IPS DF 6.9 (cell line): ENCODE data around the gene WBP2.
"Not testable (repeated sequence)": the region's sequence is repeated elsewhere in the genome, so short reads cannot be mapped to it uniquely, and the experiment has no call there.

Experiments
- DNase-seq: peaks from one replicate; pipeline ENCODE4 v3.0.0-alpha.2; 2013; ENCODE audit warnings: low read depth, low spot score
- H3K27ac ChIP-seq: one replicate; pipeline ENCODE4 v1.5.1; 2013; ENCODE audit warnings: low read length, control low read depth
- H3K27me3 ChIP-seq: 2 replicates; pipeline ENCODE4 v1.6.1; 2013; ENCODE audit warnings: mild to moderate bottlenecking, low read length; ENCODE audit not compliant: control insufficient read depth, insufficient read depth
- H3K36me3 ChIP-seq: 2 replicates; pipeline ENCODE4 v1.6.1; 2013; ENCODE audit warnings: low read length; ENCODE audit not compliant: control insufficient read depth, insufficient read depth
- H3K4me1 ChIP-seq: 2 replicates; pipeline ENCODE4 v1.6.1; 2013; ENCODE audit warnings: low read length; ENCODE audit not compliant: control insufficient read depth, insufficient read depth
- H3K4me3 ChIP-seq: 2 replicates; pipeline ENCODE4 v1.5.1; 2013; ENCODE audit warnings: mild to moderate bottlenecking, low read length
- H3K9me3 ChIP-seq: 2 replicates; pipeline ENCODE4 v1.6.1; 2013; ENCODE audit warnings: low read length, inconsistent platforms; ENCODE audit not compliant: control insufficient read depth, insufficient read depth
- WGBS: extraction: QIAGEN DNeasy Blood & Tissue Kit; methylation state at CpG from one replicate; pipeline ENCODE4 v1.1.7; 2013; ENCODE audit warnings: mixed read lengths, missing lambda C conversion rate; ENCODE audit not compliant: insufficient read length, insufficient coverage; 5-methylcytosine and 5-hydroxymethylcytosine counted together

The WBP2 gene

GRCh38 chr17:75885860-75886259 lies 30.7 kb upstream of the WBP2 start:
- DNase-seq, H3K9me3 ChIP-seq, H3K27me3 ChIP-seq, H3K4me1 ChIP-seq, H3K4me3 ChIP-seq, H3K27ac ChIP-seq, H3K36me3 ChIP-seq: not testable (repeated sequence)
- WGBS: no CpG with 5 or more reads among the region's 9 CpGs

- H3K4me1 ChIP-seq: no peaks in the 10 kb centered on the region
- no peaks in the 10 kb centered on the region for H3K9me3 ChIP-seq
- peaks cover 5% of the 10 kb centered on the region for H3K36me3 ChIP-seq
- H3K27me3 ChIP-seq: no peaks in the 10 kb centered on the region
- no peak overlapping the region for H3K27ac ChIP-seq
- no CpG with 5 or more reads among the region's 8 CpGs for WGBS
- DNase-seq: no peak
- no peak overlapping the region for H3K4me3 ChIP-seq
These were observed 30.3 kb upstream of the WBP2 start for GRCh38 chr17:75885431-75885830.

- H3K4me1 ChIP-seq: 0 out of 2 replicates have a peak, but pooled peaks cover 1% of the 10 kb centered on the region
These were observed 26.7 kb upstream of the WBP2 start for GRCh38 chr17:75881678-75882454.

GRCh38 chr17:75880266-75880665 lies 25.1 kb upstream of the WBP2 start:
- no peaks in the 10 kb centered on the region for H3K36me3 ChIP-seq
- H3K4me3 ChIP-seq: no peak overlapping the region
- H3K4me1 ChIP-seq: 0 out of 2 replicates have a peak, but pooled peaks cover 6% of the 10 kb centered on the region
- no peak for DNase-seq
- H3K27me3 ChIP-seq: peaks cover 2% of the 10 kb centered on the region; the same call in 1 of the 2 replicates
- H3K27ac ChIP-seq: no peak overlapping the region
- no CpG with 5 or more reads among the region's 7 CpGs for WGBS
- no peaks in the 10 kb centered on the region for H3K9me3 ChIP-seq

More at GRCh38 chr17:75881678-75882454, 26.7 kb upstream of the WBP2 start:
- no CpG with 5 or more reads among the region's 15 CpGs for WGBS
- no peak for DNase-seq
- Histone ChIP-seq H3K9me3 (no peaks in the 10 kb centered on the region), H3K36me3 (no peaks in the 10 kb centered on the region), H3K4me3 (no peak overlapping the region), H3K27ac (no peak overlapping the region), H3K27me3 (peaks cover 2% of the 10 kb centered on the region; the same call in 1 of the 2 replicates)

- no CpG with 5 or more reads among the region's 87 CpGs for WGBS
- H3K27me3 ChIP-seq: peaks cover 2% of the 10 kb centered on the region; the same call in 1 of the 2 replicates
- no peaks in the 10 kb centered on the region for H3K9me3 ChIP-seq
- 0 out of 2 replicates have a peak, but pooled peaks cover 6% of the 10 kb centered on the region for H3K4me1 ChIP-seq
- DNase-seq: no peak
- peak within 1 kb of the TSS; percentile 43; the same call in 1 of the 2 replicates for H3K4me3 ChIP-seq
- H3K27ac ChIP-seq: no peak within 1 kb of the TSS
- no peaks in the 10 kb centered on the region for H3K36me3 ChIP-seq
These were observed 23.3 kb upstream of the WBP2 start, which contains the start of gene TRIM47 for GRCh38 chr17:75878174-75878998. TRIM47 (minus strand) TSS chr17:75878581; CDS start chr17:75878548, 33 bp downstream.

GRCh38 chr17:75877752-75878173 lies 22.6 kb upstream of the WBP2 start:
- no peaks in the 10 kb centered on the region for H3K36me3 ChIP-seq
- peaks cover 2% of the 10 kb centered on the region; the same call in 1 of the 2 replicates for H3K27me3 ChIP-seq
- no peaks in the 10 kb centered on the region for H3K9me3 ChIP-seq
- DNase-seq: no peak
- peak overlapping the region; percentile 43; the same call in 1 of the 2 replicates for H3K4me3 ChIP-seq
- no CpG with 5 or more reads among the region's 56 CpGs for WGBS
- no peak overlapping the region for H3K27ac ChIP-seq
- 0 out of 2 replicates have a peak, but pooled peaks cover 6% of the 10 kb centered on the region for H3K4me1 ChIP-seq

GRCh38 chr17:75876938-75877751 lies 22.0 kb upstream of the WBP2 start:
- DNase-seq: no peak
- WGBS: no CpG with 5 or more reads among the region's 41 CpGs
- H3K4me3 ChIP-seq: peak overlapping the region; percentile 43; the same call in 1 of the 2 replicates
- peaks cover 7% of the 10 kb centered on the region; the same call in 1 of the 2 replicates for H3K4me1 ChIP-seq
- H3K9me3 ChIP-seq: no peaks in the 10 kb centered on the region
- no peaks in the 10 kb centered on the region for H3K36me3 ChIP-seq
- peaks cover 2% of the 10 kb centered on the region; the same call in 1 of the 2 replicates for H3K27me3 ChIP-seq
- no peak overlapping the region for H3K27ac ChIP-seq

GRCh38 chr17:75876190-75876937 lies 21.2 kb upstream of the WBP2 start:
- Histone ChIP-seq H3K27me3 (peaks cover 2% of the 10 kb centered on the region; the same call in 1 of the 2 replicates), H3K27ac (no peak overlapping the region), H3K4me3 (no peak overlapping the region), H3K36me3 (no peaks in the 10 kb centered on the region), H3K9me3 (no peaks in the 10 kb centered on the region), H3K4me1 (peaks cover 7% of the 10 kb centered on the region; the same call in 1 of the 2 replicates)
- no peak for DNase-seq
- no CpG with 5 or more reads among the region's 26 CpGs for WGBS

- H3K9me3 ChIP-seq: no peaks in the 10 kb centered on the region
- no CpG with 5 or more reads among the region's 5 CpGs for WGBS
- H3K36me3 ChIP-seq: no peaks in the 10 kb centered on the region
- H3K27ac ChIP-seq: no peak overlapping the region
- DNase-seq: no peak
- H3K27me3 ChIP-seq: peaks cover 2% of the 10 kb centered on the region; the same call in 1 of the 2 replicates
- peaks cover 7% of the 10 kb centered on the region; the same call in 1 of the 2 replicates for H3K4me1 ChIP-seq
- no peak overlapping the region for H3K4me3 ChIP-seq
These were observed 20.7 kb upstream of the WBP2 start for GRCh38 chr17:75875940-75876189.
